Measurements from ENCODE around the gene LGSN.

DNA sequence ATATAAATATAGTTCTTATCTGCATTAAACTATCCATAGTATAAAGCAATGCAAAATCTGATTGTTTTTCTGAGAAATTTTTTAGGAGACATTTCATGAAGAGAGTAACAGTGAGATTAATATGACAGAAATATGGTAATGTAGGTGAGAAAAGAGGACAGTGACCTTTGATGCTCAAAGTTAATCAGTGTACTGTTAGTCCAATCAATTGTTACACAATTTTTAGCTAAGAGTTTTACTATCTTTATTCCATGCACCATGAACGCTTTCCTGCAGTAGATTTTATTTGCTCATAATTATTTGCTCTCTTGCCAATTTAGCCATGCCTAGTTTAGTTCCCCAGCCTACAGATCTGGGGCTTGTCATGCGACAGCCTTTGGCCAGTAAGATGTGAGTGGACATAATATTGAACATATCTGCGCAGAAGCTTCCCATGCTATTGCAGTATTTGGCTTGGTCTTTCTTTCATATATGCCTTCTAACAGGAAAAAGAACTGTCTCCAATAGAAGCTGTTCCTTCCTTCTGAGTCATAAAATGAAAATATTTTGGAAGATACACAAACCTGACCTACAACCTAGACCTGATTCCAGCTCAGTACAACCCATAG is 69.8 kb downstream of the LGSN start:
- TF ChIP-seq, protein P1, sequence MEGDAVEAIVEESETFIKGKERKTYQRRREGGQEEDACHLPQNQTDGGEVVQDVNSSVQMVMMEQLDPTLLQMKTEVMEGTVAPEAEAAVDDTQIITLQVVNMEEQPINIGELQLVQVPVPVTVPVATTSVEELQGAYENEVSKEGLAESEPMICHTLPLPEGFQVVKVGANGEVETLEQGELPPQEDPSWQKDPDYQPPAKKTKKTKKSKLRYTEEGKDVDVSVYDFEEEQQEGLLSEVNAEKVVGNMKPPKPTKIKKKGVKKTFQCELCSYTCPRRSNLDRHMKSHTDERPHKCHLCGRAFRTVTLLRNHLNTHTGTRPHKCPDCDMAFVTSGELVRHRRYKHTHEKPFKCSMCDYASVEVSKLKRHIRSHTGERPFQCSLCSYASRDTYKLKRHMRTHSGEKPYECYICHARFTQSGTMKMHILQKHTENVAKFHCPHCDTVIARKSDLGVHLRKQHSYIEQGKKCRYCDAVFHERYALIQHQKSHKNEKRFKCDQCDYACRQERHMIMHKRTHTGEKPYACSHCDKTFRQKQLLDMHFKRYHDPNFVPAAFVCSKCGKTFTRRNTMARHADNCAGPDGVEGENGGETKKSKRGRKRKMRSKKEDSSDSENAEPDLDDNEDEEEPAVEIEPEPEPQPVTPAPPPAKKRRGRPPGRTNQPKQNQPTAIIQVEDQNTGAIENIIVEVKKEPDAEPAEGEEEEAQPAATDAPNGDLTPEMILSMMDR (IDR thresholded peaks at IDR 0.05): no peak
- TF ChIP-seq POLR2A (IDR thresholded peaks at IDR 0.05): no peak

Data from breast epithelium (tissue), 3 donors.